H9 (cell line): ENCODE measurements around the gene CSAG3. TPM values are rescaled to one million over a fixed set of nuclear protein-coding genes. Genes with fewer than 3 reads are reported as not detected.

ENCODE experiments used
- DNase-seq: peaks from one replicate; pipeline ENCODE4 v3.0.0-alpha.2; 2017
- H2AFZ ChIP-seq: one replicate; pipeline ENCODE4 v1.6.1; 2013; ENCODE audit warnings: mild to moderate bottlenecking, low read length, control low read depth, moderate library complexity
- H2AK5ac ChIP-seq: 2 replicates; pipeline ENCODE4 v1.6.1; 2013; ENCODE audit warnings: low read length, control low read depth, mixed read lengths; ENCODE audit not compliant: insufficient read length
- H2BK120ac ChIP-seq: one replicate; pipeline ENCODE4 v1.6.1; 2013; ENCODE audit warnings: low read depth, mild to moderate bottlenecking, low read length, control low read depth, inconsistent platforms; ENCODE audit not compliant: poor library complexity, severe bottlenecking
- H2BK12ac ChIP-seq: 2 replicates; pipeline ENCODE4 v1.6.1; 2013; ENCODE audit warnings: low read length, control low read depth, mixed read lengths, low read depth; ENCODE audit not compliant: insufficient read length
- H2BK15ac ChIP-seq: 2 replicates; pipeline ENCODE4 v1.6.1; 2013; ENCODE audit warnings: low read depth, low read length, control low read depth
- H2BK20ac ChIP-seq: one replicate; pipeline ENCODE4 v1.6.1; 2013; ENCODE audit warnings: low read depth, mild to moderate bottlenecking, low read length, control low read depth, inconsistent platforms; ENCODE audit not compliant: poor library complexity, severe bottlenecking
- H2BK5ac ChIP-seq: 2 replicates; pipeline ENCODE4 v1.6.1; 2013; ENCODE audit warnings: low read length, control low read depth, mixed read lengths; ENCODE audit not compliant: insufficient read length
- H3K14ac ChIP-seq: 2 replicates; pipeline ENCODE4 v1.6.1; 2013; ENCODE audit warnings: low read length, control low read depth; ENCODE audit not compliant: insufficient read depth
- H3K18ac ChIP-seq: 2 replicates; pipeline ENCODE4 v1.6.1; 2013; ENCODE audit warnings: low read depth, mild to moderate bottlenecking, mixed read lengths, low read length, control low read depth; ENCODE audit not compliant: insufficient read length
- H3K23ac ChIP-seq: 2 replicates; pipeline ENCODE4 v1.6.1; 2013; ENCODE audit warnings: low read length, control low read depth, mixed read lengths, low read depth; ENCODE audit not compliant: insufficient read length
- H3K23me2 ChIP-seq: 2 replicates; pipeline ENCODE4 v1.6.1; 2013; ENCODE audit warnings: low read depth, mild to moderate bottlenecking, mixed read lengths, low read length, control low read depth; ENCODE audit not compliant: insufficient read length, poor library complexity, severe bottlenecking
- H3K27ac ChIP-seq: 2 replicates; pipeline ENCODE4 v1.5.1; 2013; ENCODE audit warnings: low read length, control low read depth, mixed read lengths, low read depth; ENCODE audit not compliant: insufficient read length
- H3K27me3 ChIP-seq: 2 replicates; pipeline ENCODE4 v1.6.1; 2013; ENCODE audit warnings: low read length, control low read depth, inconsistent platforms; ENCODE audit not compliant: insufficient read depth
- H3K4ac ChIP-seq: 2 replicates; pipeline ENCODE4 v1.6.1; 2013; ENCODE audit warnings: low read depth, mild to moderate bottlenecking, control low read depth, inconsistent platforms, low read length, moderate library complexity
- H3K4me1 ChIP-seq: 2 replicates; pipeline ENCODE4 v1.6.1; 2013; ENCODE audit warnings: low read length, control low read depth, inconsistent platforms; ENCODE audit not compliant: insufficient read depth
- H3K4me2 ChIP-seq: 2 replicates; pipeline ENCODE4 v1.6.1; 2013; ENCODE audit warnings: low read length, control low read depth, mixed read lengths; ENCODE audit not compliant: insufficient read length, insufficient read depth
- H3K56ac ChIP-seq: 2 replicates; pipeline ENCODE4 v1.6.1; 2013; ENCODE audit warnings: low read depth, mild to moderate bottlenecking, mixed read lengths, low read length, control low read depth; ENCODE audit not compliant: insufficient read length
- H3K79me1 ChIP-seq: 2 replicates; pipeline ENCODE4 v1.6.1; 2013; ENCODE audit warnings: low read depth, mild to moderate bottlenecking, moderate library complexity, low read length, control low read depth, inconsistent platforms; ENCODE audit not compliant: insufficient read depth, poor library complexity, severe bottlenecking
- H3K79me2 ChIP-seq: 2 replicates; pipeline ENCODE4 v1.6.1; 2013; ENCODE audit warnings: low read length, control low read depth, inconsistent platforms; ENCODE audit not compliant: insufficient read depth
- H3K9ac ChIP-seq: 2 replicates; pipeline ENCODE4 v1.6.1; 2013; ENCODE audit warnings: low read length, control low read depth, mixed read lengths; ENCODE audit not compliant: insufficient read length; ENCODE audit errors: extremely low read depth
- H3K9me3 ChIP-seq: one replicate; pipeline ENCODE4 v1.6.1; 2013; ENCODE audit warnings: low read depth, low read length, inconsistent platforms; ENCODE audit not compliant: control insufficient read depth
- H3T11ph ChIP-seq: one replicate; pipeline ENCODE4 v1.6.1; 2013; ENCODE audit warnings: mild to moderate bottlenecking, low read length, control low read depth, inconsistent platforms
- H4K20me1 ChIP-seq: one replicate; pipeline ENCODE4 v1.6.1; 2013; ENCODE audit not compliant: control insufficient read depth, insufficient read length, insufficient read depth
- H4K5ac ChIP-seq: 2 replicates; pipeline ENCODE4 v1.6.1; 2013; ENCODE audit warnings: low read depth, mild to moderate bottlenecking, mixed read lengths, low read length, control low read depth; ENCODE audit not compliant: insufficient read length
- H4K8ac ChIP-seq: replicated peaks from 2 replicates; pipeline ENCODE4 v1.6.1; 2013; ENCODE audit warnings: low read length, control low read depth, mixed read lengths, low read depth; ENCODE audit not compliant: insufficient read length
- H4K91ac ChIP-seq: 2 replicates; pipeline ENCODE4 v1.6.1; 2013; ENCODE audit warnings: low read depth, mild to moderate bottlenecking, moderate library complexity, mixed read lengths, low read length, control low read depth; ENCODE audit not compliant: insufficient read length
- H3K27ac Mint-ChIP-seq, 3 experiments: 2 replicates in 2 of 3; 3 replicates in 1 of 3; pipeline ENCODE4 v1.8.0; 2020 to 2021; ENCODE audit warnings: mixed read lengths in 3 of 3, mild to moderate bottlenecking in 1 of 3, moderate library complexity in 1 of 3
- H3K27me3 Mint-ChIP-seq: 2 replicates; pipeline ENCODE4 v1.8.0; 2021; ENCODE audit warnings: low read depth, mild to moderate bottlenecking, moderate library complexity, mixed read lengths
- H3K36me3 Mint-ChIP-seq, 3 experiments: 2 replicates in 2 of 3; 3 replicates in 1 of 3; pipeline ENCODE4 v1.8.0; 2020 to 2021; ENCODE audit warnings: low read depth in 3 of 3, mixed read lengths in 3 of 3; ENCODE audit not compliant: insufficient read depth in 1 of 3
- H3K4me1 Mint-ChIP-seq, 2 experiments: 2 replicates each; pipeline ENCODE4 v1.8.0; 2020; ENCODE audit warnings: mixed read lengths in 2 of 2
- H3K4me3 Mint-ChIP-seq, 2 experiments: 2 replicates in 1 of 2; 3 replicates in 1 of 2; pipeline ENCODE4 v1.8.0; 2020 to 2021; ENCODE audit warnings: mild to moderate bottlenecking in 2 of 2, mixed read lengths in 2 of 2, moderate library complexity in 1 of 2
- H3K9me3 Mint-ChIP-seq, 2 experiments: 2 replicates in 1 of 2; 3 replicates in 1 of 2; pipeline ENCODE4 v1.8.0; 2020; ENCODE audit warnings: mild to moderate bottlenecking in 2 of 2, mixed read lengths in 2 of 2, moderate library complexity in 1 of 2
- WGBS: extraction: QIAGEN DNeasy Blood & Tissue Kit; methylation state at CpG from one replicate; pipeline ENCODE4 v1.1.7; 2013; ENCODE audit warnings: missing lambda C conversion rate, low lambda C conversion rate, mixed read lengths; ENCODE audit not compliant: insufficient read length; ENCODE audit errors: extremely low coverage; 5-methylcytosine and 5-hydroxymethylcytosine counted together
- total RNA-seq: library from RNA; stranded (reverse); gene quantifications from 2 replicates; pipeline ENCODE4 v1.2.1, GENCODE V29; 2021
- TF ChIP-seq, protein P1 (sequence below): fragments of 200-600 bp; sonication (generic); conservative IDR thresholded peaks from 3 replicates; pipeline ENCODE4 v1.8.0; 2021; ENCODE audit warnings: antibody characterized with exemption, mild to moderate bottlenecking

CSAG3 gene
- total RNA-seq, 1 experiment from 2014 or later = not detected

DNA sequence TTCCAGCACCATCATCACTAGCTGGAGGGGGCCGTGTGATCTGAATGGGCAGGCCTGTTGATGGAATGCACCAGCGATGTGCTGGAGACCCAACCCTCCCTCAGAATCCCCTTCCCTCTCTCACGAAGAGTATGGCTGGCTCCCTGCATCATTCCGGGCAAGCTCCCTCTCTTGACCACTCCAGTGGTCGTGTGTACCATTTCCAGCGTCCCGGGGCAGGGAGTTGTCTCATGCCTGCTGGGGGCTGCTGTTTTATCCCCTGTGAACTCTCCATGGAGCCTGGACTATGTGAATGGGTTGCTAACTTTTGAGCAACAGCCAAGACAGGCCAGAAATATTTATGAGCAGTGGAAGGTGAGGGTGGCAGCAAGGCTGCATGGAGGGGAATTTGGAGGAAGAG, 33.6 kb upstream of the CSAG3 start:
- Histone ChIP-seq H3K14ac (no peak overlapping the region), H3K79me1 (no peaks in the 10 kb centered on the region), H3K4ac (no peak overlapping the region), H3K27ac (no peak overlapping the region), H3K23ac (no peak overlapping the region), H2BK5ac (no peak overlapping the region), H3K56ac (no peak overlapping the region), H3K9me3 (peaks cover 15% of the 10 kb centered on the region), H2AFZ (no peak overlapping the region), H4K5ac (no peak overlapping the region), H2AK5ac (no peak overlapping the region), H3K27me3 (no peaks in the 10 kb centered on the region), H3K9ac (no peak overlapping the region), H4K8ac (no peak overlapping the region), H2BK120ac (no peak overlapping the region), H3T11ph (no peak overlapping the region), H3K23me2 (no peaks in the 10 kb centered on the region), H3K18ac (no peak overlapping the region), H3K79me2 (no peaks in the 10 kb centered on the region), H3K4me2 (no peak overlapping the region), H4K91ac (no peak overlapping the region), H2BK12ac (no peak overlapping the region), H3K4me1 (no peaks in the 10 kb centered on the region), H4K20me1 (no peaks in the 10 kb centered on the region), H2BK20ac (no peak overlapping the region), H2BK15ac (no peak overlapping the region)
- H3K27me3 Mint-ChIP-seq = peaks cover 3% of the 10 kb centered on the region
- no peak for DNase-seq
- no peak overlapping the region for H3K27ac Mint-ChIP-seq
- no peaks in the 10 kb centered on the region; a peak in 1 of 7 replicates for H3K36me3 Mint-ChIP-seq
- WGBS = no CpG with 5 or more reads among the region's 7 CpGs
- TF ChIP-seq, protein P1, sequence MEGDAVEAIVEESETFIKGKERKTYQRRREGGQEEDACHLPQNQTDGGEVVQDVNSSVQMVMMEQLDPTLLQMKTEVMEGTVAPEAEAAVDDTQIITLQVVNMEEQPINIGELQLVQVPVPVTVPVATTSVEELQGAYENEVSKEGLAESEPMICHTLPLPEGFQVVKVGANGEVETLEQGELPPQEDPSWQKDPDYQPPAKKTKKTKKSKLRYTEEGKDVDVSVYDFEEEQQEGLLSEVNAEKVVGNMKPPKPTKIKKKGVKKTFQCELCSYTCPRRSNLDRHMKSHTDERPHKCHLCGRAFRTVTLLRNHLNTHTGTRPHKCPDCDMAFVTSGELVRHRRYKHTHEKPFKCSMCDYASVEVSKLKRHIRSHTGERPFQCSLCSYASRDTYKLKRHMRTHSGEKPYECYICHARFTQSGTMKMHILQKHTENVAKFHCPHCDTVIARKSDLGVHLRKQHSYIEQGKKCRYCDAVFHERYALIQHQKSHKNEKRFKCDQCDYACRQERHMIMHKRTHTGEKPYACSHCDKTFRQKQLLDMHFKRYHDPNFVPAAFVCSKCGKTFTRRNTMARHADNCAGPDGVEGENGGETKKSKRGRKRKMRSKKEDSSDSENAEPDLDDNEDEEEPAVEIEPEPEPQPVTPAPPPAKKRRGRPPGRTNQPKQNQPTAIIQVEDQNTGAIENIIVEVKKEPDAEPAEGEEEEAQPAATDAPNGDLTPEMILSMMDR = no peak
- no peaks in the 10 kb centered on the region for H3K4me1 Mint-ChIP-seq
- peaks cover 37 to 42% of the 10 kb centered on the region in 2 experiments for H3K9me3 Mint-ChIP-seq
- H3K4me3 Mint-ChIP-seq = no peak overlapping the region
